ENCODE data around the gene ACTR1A. TPM values are rescaled to one million over a fixed set of nuclear protein-coding genes. Genes with fewer than 3 reads are reported as not detected.

Gene ACTR1A
- total and polyA plus RNA-seq, 8 donors, result 41.5 to 277 (median 61.1) TPM

DNA sequence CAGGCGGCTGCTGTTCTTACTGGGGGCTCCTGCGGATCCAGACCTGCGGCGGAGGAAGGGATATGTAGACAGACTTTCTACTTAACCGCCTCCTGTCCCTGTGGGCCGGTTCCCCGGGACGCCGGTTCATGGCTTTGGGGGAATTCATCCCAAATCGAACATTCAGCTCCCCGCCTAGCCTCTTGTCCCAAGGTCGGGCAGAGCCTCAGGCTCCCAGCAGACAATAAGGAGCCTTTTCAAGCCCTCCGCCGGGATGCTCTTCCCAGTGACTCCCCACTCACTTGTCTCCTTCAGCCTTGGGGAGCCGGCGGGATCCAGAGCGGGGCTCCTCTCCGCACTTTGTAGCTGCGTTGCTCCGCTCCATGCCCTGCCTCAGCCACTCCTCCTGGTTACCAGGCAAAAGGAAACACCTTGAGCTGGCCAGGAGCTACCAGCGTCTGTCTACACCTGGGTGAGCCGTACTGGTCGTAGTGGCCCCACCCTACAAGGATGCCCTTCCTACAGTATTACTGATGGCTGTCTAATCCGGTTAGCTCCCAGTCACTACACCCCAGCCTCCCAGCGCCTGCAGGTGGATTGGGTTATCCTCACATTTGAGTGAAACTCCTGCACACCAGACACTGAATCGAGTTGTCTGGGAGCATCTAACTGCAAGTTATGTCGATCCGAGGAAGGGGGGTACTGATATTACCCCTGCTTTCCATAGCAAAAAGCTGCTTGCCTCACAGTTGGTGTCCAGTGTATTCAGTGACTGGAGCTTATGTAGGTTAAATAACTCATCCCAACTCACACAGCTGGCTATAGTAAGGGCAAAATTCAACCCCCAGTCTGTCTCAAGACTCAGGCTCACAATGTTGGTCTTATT is 51.2 kb downstream of the ACTR1A start, which contains the start of gene C10orf95:
TSS of gene C10orf95 (minus strand) at position 439 of the 865 bp plus-strand sequence. CDS start 450 bp downstream, outside the sequence.
- H3K9me3 ChIP-seq, result no peaks in the 10 kb centered on the region
- no peaks in the 10 kb centered on the region for H3K27me3 ChIP-seq
- H3K27ac ChIP-seq, result peak within 1 kb of the TSS; percentile 82 to 94 (median 92)
- DNase-seq, result peak in 1 of 2 donors; percentile 71
- TF ChIP-seq POLR2AphosphoS5 (IDR thresholded peaks at IDR 0.05) (no peak), EP300 (IDR thresholded peaks at IDR 0.05) (no peak), POLR2A (IDR thresholded peaks at IDR 0.05) (no peak)
- TF ChIP-seq, protein P1, sequence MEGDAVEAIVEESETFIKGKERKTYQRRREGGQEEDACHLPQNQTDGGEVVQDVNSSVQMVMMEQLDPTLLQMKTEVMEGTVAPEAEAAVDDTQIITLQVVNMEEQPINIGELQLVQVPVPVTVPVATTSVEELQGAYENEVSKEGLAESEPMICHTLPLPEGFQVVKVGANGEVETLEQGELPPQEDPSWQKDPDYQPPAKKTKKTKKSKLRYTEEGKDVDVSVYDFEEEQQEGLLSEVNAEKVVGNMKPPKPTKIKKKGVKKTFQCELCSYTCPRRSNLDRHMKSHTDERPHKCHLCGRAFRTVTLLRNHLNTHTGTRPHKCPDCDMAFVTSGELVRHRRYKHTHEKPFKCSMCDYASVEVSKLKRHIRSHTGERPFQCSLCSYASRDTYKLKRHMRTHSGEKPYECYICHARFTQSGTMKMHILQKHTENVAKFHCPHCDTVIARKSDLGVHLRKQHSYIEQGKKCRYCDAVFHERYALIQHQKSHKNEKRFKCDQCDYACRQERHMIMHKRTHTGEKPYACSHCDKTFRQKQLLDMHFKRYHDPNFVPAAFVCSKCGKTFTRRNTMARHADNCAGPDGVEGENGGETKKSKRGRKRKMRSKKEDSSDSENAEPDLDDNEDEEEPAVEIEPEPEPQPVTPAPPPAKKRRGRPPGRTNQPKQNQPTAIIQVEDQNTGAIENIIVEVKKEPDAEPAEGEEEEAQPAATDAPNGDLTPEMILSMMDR (IDR thresholded peaks at IDR 0.05), result no peak
- H3K4me3 ChIP-seq, result peak within 1 kb of the TSS; percentile 71 to 91 (median 82)
- peaks cover 0 to 12% (median 5%) of the 10 kb centered on the region in 4 donors for H3K36me3 ChIP-seq
- intact Hi-C loops (cut with DNase I; ENCODE audit: low total_unique reads), result no loop called here
- peaks cover 0 to 55% (median 29%) of the 10 kb centered on the region in 4 donors for H3K4me1 ChIP-seq
- WGBS, 5 donors, result 16 to 20% (median 17%) methylated on average over 19 to 28 of the region's 28 CpGs

DNA sequence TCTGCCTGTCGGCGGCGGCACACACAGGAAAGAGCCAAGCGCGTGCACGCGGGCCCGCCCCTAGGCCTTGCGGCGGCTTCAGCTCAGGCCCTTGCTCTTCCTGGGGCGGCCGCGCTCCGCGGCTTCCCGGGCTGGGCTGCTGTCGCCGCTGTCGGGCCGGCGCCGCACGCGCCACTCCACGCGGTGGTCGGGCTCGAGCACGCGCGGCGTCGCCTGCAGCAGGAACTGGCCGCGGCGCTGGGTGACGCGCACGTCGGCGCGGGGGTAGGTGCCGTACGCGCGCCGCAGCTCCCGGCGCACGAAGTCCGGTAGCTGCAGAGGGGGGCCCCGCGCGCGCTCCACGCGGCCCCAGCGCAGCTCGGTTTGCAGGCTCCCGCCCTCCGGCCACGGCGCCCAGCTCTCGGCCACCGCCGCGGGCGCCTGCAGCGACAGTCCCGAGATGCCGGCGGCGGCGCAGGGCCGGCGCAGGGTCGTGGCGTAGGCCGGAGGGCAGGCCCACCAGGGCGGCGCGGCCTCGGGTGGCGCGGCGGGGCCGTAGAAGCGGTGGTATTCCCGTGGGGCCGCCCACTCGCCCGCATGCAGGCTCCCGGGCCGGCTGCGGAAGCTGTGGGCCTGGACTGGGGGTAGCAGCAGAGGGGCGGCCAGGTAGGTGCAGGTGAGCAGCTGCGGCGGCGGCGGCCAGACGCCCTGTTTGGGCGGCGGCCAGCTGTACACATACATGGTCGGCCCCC is 52.0 kb downstream of the ACTR1A start:
- H3K4me1 ChIP-seq, result peaks cover 0 to 47% (median 29%) of the 10 kb centered on the region in 4 donors
- H3K9me3 ChIP-seq, result no peaks in the 10 kb centered on the region
- intact Hi-C loops (cut with DNase I; ENCODE audit: low total_unique reads), result no loop called here
- 0 to 1% (median 1%) methylated on average over 21 to 104 of the region's 104 CpGs for WGBS, 5 donors
- H3K36me3 ChIP-seq, result peaks cover 0 to 5% (median 2%) of the 10 kb centered on the region in 4 donors
- H3K27ac ChIP-seq, result peak overlapping the region; percentile 82 to 94 (median 92)
- TF ChIP-seq EP300 (IDR thresholded peaks at IDR 0.05) (no peak), POLR2AphosphoS5 (IDR thresholded peaks at IDR 0.05) (peak in 2 of 3 donors; percentile 67 to 69), POLR2A (IDR thresholded peaks at IDR 0.05) (peak in 1 of 4 donors; percentile 16)
- TF ChIP-seq, protein P1 (IDR thresholded peaks at IDR 0.05), result no peak
- H3K27me3 ChIP-seq, result no peaks in the 10 kb centered on the region
- peak overlapping the region; percentile 71 to 91 (median 82) for H3K4me3 ChIP-seq
- peak; percentile 90 to 96 for DNase-seq

DNA sequence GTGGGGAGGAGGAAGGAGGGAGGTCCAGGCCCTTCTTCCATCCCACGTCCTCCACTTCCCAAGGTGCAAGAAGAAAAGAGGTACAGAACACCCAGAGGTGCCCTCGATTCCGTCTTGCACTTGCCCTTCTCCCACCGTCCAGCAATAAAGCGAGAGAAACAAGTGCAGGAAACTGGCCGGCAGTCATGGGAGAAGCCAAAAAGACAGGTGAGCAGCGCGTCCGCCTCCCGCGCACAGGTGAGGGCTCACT is 52.5 kb downstream of the ACTR1A start:
- no peak for DNase-seq
- peak overlapping the region; percentile 71 to 91 (median 82) for H3K4me3 ChIP-seq
- H3K27ac ChIP-seq, result peak overlapping the region; percentile 82 to 94 (median 92)
- H3K9me3 ChIP-seq, result no peaks in the 10 kb centered on the region
- H3K36me3 ChIP-seq, result no peaks in the 10 kb centered on the region
- peaks cover 0 to 47% (median 29%) of the 10 kb centered on the region in 4 donors for H3K4me1 ChIP-seq
- H3K27me3 ChIP-seq, result no peaks in the 10 kb centered on the region
- TF ChIP-seq POLR2A (IDR thresholded peaks at IDR 0.05), result no peak
- 0 to 1% (median 1%) methylated on average over 11 of the region's 11 CpGs for WGBS, 5 donors
- intact Hi-C loops (cut with DNase I; ENCODE audit: low total_unique reads), result no loop called here

DNA sequence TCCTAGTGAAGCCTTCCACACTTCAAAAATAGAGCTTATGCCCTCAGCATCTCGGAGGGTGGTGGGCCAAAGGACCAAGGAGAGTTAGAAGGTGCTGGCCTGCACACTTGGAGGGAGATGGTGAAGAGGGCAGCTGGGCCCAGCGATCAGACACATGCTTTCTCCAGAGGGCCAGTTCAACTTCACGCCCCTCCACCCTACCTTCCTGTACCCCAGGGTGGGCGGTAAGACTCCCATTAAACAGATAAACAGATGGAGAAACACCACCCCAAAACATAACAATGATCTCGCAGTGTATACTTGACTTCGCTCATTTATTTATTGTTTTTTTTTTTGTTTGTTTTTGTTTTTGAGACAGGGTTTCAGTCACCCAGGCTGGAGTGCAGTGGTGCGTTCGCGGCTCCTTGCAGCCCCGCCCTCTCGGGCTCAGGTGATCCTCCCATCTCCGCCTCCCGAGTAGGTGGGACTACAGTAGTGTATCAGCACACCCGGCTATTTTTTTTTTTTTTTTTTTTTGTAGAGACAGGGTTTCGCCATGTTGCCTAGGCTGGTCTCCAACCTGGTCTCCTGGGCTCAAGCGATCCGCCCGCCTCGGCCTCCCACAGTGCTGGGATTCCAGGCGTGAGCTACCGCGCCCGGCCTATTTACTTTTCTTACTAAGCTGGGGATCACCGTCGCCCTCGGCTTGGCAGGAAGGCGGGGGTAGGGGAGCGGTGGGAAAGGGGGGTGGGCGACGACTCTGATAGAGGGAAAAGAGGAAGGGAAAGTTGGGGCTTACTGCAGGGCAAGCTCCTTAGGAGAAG is 53.0 kb downstream of the ACTR1A start:
- no peaks in the 10 kb centered on the region for H3K9me3 ChIP-seq
- no peaks in the 10 kb centered on the region for H3K36me3 ChIP-seq
- TF ChIP-seq POLR2AphosphoS5 (IDR thresholded peaks at IDR 0.05), result no peak
- TF ChIP-seq POLR2A (IDR thresholded peaks at IDR 0.05), result no peak
- TF ChIP-seq, protein P1 (IDR thresholded peaks at IDR 0.05), result no peak
- TF ChIP-seq EP300 (IDR thresholded peaks at IDR 0.05), result no peak
- H3K4me3 ChIP-seq, result peak overlapping the region; percentile 71 to 91 (median 82)
- peak; percentile 91 to 94 for DNase-seq
- WGBS, 5 donors, result 5 to 7% (median 6%) methylated on average over 29 to 30 of the region's 30 CpGs
- no peaks in the 10 kb centered on the region for H3K27me3 ChIP-seq
- intact Hi-C loops (cut with DNase I; ENCODE audit: low total_unique reads), result no loop called here
- peaks cover 0 to 47% (median 29%) of the 10 kb centered on the region in 4 donors for H3K4me1 ChIP-seq
- H3K27ac ChIP-seq, result peak overlapping the region; percentile 82 to 94 (median 92)
